HG02852 (cell line): ENCODE measurements around the gene MEX3D.
"Not testable (repeated sequence)": the region's sequence is repeated elsewhere in the genome, so short reads cannot be mapped to it uniquely, and the experiment has no call there.

Experiments used
- ATAC-seq: cut with Tn5 transposase; IDR thresholded peaks from one replicate; pipeline ENCODE4 v1.9.1; 2021; ENCODE audit warnings: mild to moderate bottlenecking, moderate library complexity; ENCODE audit not compliant: unreplicated experiment

Gene MEX3D

GRCh38 chr19:1522061-1522460 is 46.1 kb downstream of the MEX3D start:
- no peak for ATAC-seq

GRCh38 chr19:1521636-1522035 is 46.5 kb downstream of the MEX3D start:
- no peak for ATAC-seq

DNA sequence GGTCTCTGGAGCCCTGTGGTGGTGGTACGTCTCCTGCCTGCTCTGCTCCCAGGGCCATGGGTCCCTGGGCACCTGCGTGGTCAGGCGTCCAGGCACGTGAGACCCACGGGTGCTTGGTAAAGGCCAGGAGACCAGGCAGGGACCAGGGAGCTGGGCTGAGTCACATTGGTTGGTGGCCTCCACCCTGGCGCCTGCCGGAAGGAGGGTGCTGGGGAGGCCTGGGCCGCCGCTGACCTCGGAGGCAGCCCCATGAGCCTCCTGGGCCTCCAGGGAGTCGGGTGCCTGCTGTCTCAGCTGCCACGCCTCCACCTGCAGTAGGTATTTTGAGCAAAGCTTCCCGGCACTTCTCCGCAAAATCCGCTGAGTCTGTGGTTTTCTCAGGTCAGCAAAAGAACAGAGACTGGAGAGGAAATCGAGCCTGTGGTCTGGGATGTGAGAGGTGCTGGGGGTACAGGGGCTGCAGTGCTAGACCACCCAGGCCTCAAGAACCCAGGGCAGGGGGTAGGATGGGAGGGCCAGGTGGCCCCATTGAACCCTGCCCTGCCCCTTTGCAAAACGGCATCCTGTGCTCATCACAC is 47.8 kb downstream of the MEX3D start:
- ATAC-seq = no peak

GRCh38 chr19:1519802-1520201 is 48.3 kb downstream of the MEX3D start:
- ATAC-seq = not testable (repeated sequence)

DNA sequence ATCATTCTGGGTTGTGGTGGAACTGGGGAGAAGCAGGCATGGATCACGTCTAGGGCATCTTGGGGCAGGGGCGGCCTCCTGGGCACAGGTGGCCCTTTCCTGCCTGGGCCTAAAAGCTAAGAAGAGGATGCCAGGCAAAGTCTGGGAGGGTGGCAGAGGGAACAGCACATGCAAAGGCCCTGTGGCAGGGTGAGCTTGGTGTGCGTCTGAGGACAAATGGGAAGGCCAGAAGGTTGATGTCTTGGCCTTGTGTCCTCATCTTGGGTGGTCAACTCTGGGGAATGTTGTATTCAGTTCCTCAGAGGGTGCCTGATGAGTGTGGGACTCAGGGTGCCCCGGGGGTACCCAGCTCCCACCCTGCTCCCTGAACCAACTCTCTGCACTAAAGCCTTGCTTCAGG is 49.7 kb downstream of the MEX3D start:
- no peak for ATAC-seq

GRCh38 chr19:1516395-1516753 is 51.8 kb downstream of the MEX3D start:
- no peak for ATAC-seq

DNA sequence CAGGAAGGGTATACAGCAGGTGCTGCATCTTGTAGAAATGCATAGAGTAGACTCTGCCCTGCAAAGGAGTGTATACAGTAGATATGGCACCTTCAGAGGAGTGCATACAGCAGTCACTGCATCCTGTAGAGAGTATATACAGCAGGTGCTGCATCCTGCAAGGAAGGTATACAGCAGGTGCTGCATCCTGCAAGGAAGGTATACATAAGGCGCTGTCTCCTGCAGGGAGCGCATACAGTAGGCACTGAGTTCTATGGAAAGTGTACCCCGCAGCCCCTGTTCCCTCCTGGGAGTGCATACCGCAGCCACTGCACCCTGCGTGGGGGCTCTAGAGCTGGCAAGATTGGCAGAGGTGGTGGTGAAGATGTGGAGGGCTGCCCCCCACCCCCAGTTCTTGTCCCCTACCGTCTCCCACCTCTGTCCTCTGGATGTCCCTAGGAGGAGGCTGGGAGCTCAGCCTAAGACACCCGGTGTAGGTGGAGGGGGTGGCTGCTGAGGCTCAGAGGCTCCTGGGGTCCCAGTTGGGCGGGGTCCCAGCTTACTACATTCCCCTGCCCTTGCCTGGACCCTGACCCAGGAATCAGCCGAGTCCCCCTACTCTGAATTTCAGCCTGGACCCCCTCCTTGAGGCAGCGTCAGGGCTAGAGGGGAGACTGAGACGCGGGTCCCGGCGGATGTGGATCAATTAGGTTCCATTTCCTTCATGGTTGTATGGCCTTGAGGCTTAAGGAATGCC is 53.0 kb downstream of the MEX3D start:
- no peak for ATAC-seq

- ATAC-seq = no peak
Measured at GRCh38 chr19:1514295-1514661, 53.8 kb downstream of the MEX3D start.

GRCh38 chr19:1513499-1514294 is 54.4 kb downstream of the MEX3D start:
- ATAC-seq = no peak

DNA sequence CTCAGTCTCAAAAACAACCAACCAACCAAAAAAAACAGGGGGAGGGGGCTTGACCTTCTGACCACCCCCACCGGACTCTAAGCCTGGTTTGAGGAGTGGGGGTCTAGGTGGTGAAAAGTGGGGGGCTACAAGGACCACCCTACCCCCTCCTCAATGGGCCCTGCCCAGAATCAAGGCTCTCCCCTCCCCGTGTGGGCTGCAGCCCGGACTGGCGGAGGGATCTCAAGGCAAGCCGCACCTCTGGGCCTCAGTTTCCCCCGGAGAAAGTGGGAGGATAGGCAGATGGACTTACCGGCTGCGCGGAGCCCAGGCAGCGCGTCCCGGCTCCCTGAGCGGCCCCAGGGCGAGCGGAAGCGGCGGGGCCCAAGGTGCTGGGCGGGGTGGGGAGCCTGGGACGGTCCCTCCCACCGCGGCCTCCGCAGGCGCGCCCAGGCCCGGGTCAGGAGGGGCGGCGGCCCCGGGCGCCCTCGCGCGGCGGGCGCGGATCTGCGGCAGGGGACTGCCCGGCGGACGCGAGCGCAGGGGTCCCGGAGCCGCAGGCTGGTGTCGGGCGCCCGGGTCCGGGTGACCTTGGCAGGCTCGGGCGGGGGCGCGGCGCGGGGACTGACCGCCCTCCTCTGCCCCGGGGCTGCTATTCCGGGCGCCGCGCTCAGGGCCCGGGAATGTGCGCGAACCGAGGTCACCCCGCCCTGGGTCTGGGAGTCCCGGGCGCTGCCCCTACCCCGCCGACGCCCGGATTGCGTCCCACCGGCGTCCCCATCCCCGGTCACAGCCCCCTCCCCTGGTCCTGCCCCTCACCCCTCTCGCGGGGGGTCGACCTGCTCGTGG is 55.2 kb downstream of the MEX3D start, which contains the start of gene ADAMTSL5:
Gene ADAMTSL5 (minus strand): TSS at position 349 of the 828 bp plus-strand sequence. CDS start 2,076 bp downstream, outside the sequence.
- ATAC-seq = no peak

DNA sequence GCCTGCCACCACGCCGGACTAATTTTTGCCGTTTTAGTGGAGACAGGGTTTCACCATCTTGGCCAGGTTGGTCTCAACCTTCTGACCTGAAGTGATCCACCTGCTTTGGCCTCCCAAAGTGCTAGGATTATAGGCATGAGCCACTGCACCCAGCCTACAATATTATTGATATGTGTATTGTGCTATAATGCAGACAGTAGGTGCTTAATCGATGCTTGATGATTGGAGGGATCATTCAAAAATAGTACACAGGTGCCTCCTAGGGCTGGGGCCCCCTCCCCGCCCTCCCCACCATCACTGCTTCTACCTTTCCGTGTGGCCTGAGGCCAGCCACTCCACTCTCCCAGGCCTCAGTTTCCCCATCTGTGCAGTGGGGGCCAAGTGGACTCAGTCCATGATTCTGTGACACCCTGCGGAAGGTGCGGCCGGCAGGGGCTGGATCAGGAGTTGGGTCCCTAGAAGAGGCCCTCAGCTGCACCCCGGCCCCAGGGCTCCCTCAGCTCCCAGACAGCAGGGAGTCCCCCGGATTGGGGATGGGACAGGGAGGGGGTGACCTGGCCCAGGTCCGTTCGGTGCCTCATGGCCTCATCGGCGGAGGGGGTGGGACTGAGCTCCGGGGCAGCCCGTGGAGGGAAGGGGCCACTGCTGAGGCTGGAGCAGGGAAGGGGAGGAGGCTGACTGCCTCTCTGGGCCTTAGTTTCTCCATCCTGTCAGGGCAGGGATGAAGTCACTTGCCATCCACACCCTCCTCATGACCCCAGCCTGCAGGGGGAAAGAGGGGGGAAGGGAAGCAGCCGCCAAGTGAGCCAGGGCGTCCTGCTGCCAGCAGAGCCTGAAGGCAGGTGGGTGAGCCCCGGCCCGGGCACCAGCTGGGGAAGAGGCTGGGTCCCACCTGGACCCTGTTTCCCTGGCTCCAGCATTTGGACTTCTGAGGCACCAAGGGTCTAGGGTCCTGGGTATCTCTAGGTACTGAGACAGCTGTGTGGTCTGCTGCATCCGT is 56.5 kb downstream of the MEX3D start:
- no peak for ATAC-seq

DNA sequence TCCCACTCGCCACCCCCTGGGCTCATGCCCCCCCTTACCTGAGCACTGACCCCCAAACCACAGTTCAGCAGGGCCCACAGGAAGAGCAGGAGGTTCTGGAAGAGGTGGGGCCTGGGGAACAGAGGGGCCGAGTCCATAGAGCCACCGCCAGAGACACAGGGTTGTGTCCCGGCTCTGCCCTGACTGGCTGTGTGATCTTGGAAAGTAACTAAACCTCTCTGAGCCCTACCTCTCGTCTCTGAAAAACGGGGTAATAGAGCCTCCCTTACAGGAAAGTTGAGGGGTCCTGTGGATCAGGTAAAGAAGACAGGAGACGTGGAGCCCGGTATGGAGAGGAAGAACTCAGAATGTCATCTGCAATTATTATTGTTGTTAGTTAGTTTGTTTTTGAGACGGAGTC is 57.3 kb downstream of the MEX3D start:
- ATAC-seq = no peak

DNA sequence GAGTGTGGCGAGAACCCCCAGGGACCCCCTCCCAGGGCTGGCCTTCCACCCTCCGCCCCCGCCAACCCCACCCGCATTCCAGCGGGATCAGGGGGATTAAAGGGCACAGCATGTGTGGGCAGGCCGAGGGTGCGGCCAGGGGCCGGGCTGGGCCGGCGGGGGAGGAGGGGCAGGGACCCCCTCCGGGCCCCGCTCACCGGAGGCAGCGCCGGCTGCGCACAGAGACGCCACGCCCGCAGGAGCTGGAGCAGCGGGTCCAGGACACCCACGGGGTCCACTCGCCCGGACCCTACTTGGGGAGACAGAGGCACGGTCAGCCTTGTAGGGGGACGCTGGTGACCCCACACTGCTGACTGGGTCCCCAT is 57.7 kb downstream of the MEX3D start:
- ATAC-seq = no peak

GRCh38 chr19:1509602-1510441 is 58.3 kb downstream of the MEX3D start:
- no peak for ATAC-seq

- no peak for ATAC-seq
Measured at GRCh38 chr19:1508507-1508856, 59.6 kb downstream of the MEX3D start.

DNA sequence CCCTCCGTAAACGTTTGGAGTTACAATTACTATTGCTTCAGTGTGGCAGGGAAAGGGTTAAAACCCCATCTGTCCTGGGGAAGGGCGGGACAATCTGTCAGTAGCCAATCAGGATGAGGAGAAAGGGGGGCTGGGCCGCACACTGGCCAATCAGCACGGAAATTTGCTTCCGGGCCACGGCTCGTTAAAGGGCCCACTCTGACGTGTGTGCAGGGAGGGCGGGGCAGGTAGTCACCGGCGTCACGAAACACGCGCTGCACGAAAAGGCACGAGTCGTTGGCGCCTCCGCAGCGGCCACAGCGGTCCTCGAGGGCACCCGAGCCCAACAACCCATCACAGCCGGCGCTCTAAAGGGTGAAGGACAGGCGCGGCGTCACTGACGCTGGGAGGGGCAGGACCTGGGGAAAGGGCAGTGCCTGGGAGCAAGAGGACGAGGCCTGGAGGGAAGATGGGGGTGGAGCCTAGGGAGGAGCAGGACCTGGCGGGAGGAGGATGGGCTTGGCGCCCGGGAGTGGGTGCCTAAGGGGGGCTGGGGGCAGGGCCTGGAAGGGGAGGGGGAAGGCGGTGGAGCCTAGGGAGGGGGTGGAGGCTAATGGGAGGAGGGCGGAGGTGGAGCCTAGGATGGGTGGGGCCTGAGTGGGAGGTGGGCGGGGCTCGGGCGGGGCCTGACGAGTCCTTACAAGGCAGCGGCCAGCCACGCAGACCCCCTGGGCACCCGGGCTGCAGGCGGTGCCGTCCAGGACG is 60.2 kb downstream of the MEX3D start:
- ATAC-seq = no peak

GRCh38 chr19:1507192-1507660 is 60.9 kb downstream of the MEX3D start:
- no peak for ATAC-seq
